Adrenal gland (tissue), 12 donors: Measurements from ENCODE around the gene CYTH3. TPM values are rescaled to one million over a fixed set of nuclear protein-coding genes. Genes with fewer than 3 reads are reported as not detected.

Experiments used
- DNase-seq, 7 donors: peaks; one replicate each; pipeline ENCODE4 v3.0.0-alpha.2; 2019 to 2020
- H3K27ac ChIP-seq, 5 donors: fragments of 200-600 bp; sonication (generic) in 4 of 5; 1 replicate in 3 of 5; 2 replicates in 2 of 5; pipeline versions ENCODE4 v1.5.1 to v1.8.0; 2016 to 2020; ENCODE audit warnings: mild to moderate bottlenecking in 1 of 5
- H3K27me3 ChIP-seq: fragments of 200-600 bp; 2 replicates; pipeline ENCODE4 v1.8.0; 2021
- H3K36me3 ChIP-seq, 2 donors: fragments of 200-600 bp; replicated peaks in 1 of 2; 1 replicate in 1 of 2; 2 replicates in 1 of 2; pipeline versions ENCODE4 v1.5.1 to v1.8.0; 2018 to 2022
- H3K4me1 ChIP-seq, 2 donors: fragments of 200-600 bp; replicated peaks in 1 of 2; 1 replicate in 1 of 2; 2 replicates in 1 of 2; pipeline versions ENCODE4 v1.5.1 to v1.8.0; 2018 to 2021
- H3K4me3 ChIP-seq, 4 donors: fragments of 200-600 bp; sonication (generic) in 3 of 4; one replicate each; pipeline ENCODE4 v1.5.1; 2016 to 2018
- H3K9me3 ChIP-seq, 3 donors: fragments of 200-600 bp; sonication (generic) in 1 of 3; replicated peaks in 1 of 3; 1 replicate in 2 of 3; 2 replicates in 1 of 3; pipeline versions ENCODE4 v1.5.1 to v1.8.0; 2016 to 2021
- CTCF ChIP-seq, 6 experiments: fragments of 450-650 bp in 4 of 6; fragments of 200-600 bp in 2 of 6; sonication (generic) in 1 of 6; IDR thresholded peaks; 1 replicate in 5 of 6; 2 replicates in 1 of 6; pipeline versions ENCODE4 v1.5.1 to v1.8.0; 2016 to 2021; ENCODE audit warnings: antibody characterized with exemption in 6 of 6, mild to moderate bottlenecking in 2 of 6, moderate library complexity in 1 of 6
- POLR2A ChIP-seq, 2 donors: fragments of 450-650 bp; IDR thresholded peaks; one replicate each; pipeline ENCODE4 v1.6.1; 2017; ENCODE audit warnings: antibody characterized with exemption in 2 of 2, mild to moderate bottlenecking in 2 of 2, moderate library complexity in 1 of 2
- WGBS, 4 donors: extraction: QIAGEN DNeasy Blood & Tissue Kit in 2 of 4; methylation state at CpG; one replicate each; pipeline versions ENCODE4 v1.1.5 to v1.1.7; 2013 to 2017; 5-methylcytosine and 5-hydroxymethylcytosine counted together
- intact Hi-C, 2 donors: fragments of 100-400 bp; cut with DNase I; formaldehyde crosslinking; loops; one replicate each; pipeline versions ENCODE4 v1.14.1 to v1.15.0; 2022 to 2023
- polyA plus RNA-seq, 3 donors: library from polyadenylated mRNA; stranded (reverse); fragments of 200-250 nt in 2 of 3; fragments of 350-450 nt in 1 of 3; fragmentation: Illumina TruSeq in 1 of 3; extraction: RNeasy Lipid Tissue Mini Kit (QIAGEN cat#74804) in 1 of 3; gene quantifications; one replicate each; pipeline ENCODE4 v1.2.3, GENCODE V29; 2013 to 2014
- total RNA-seq, 9 donors: library from RNA; depleted of rRNA in 4 of 9; stranded (reverse); fragments of >200 nt in 4 of 9; fragments of 120-200 nt in 1 of 9; fragmentation: NEBNext Ultra II Directional in 1 of 9; extraction: Animal tissue kit (Norgen Biotek cat#: 25700) in 1 of 9; gene quantifications; one replicate each; pipeline versions ENCODE4 v1.1.0 to v1.2.4, GENCODE V29; 2013 to 2023
- donor health status: healthy with polysubstance abuse.
- donor health status: Bipolar disorder and iron deficiency.
- donor health status: DM: yes; HTN: yes; CAD: no.
- donor health status: DM: no; HTN: no; CAD: no.
- donor health status: DM: no; HTN: no; CAD: no.
- donor health status: DM: yes; HTN: yes; CAD: no.

Gene CYTH3
- total and polyA plus RNA-seq, 12 donors = 7.9 to 34.3 (median 17.0) TPM

- DNase-seq = no peak
- Histone ChIP-seq H3K36me3 (no peaks in the 10 kb centered on the region), H3K27ac (peak overlapping the region in 2 of 5 donors; percentile 43 to 61), H3K9me3 (no peaks in the 10 kb centered on the region), H3K27me3 (no peaks in the 10 kb centered on the region), H3K4me1 (peaks cover 0 to 61% of the 10 kb centered on the region in 2 donors), H3K4me3 (no peak overlapping the region)
- 79 to 82% (median 81%) methylated on average over 6 of the region's 6 CpGs for WGBS, 4 donors
- intact Hi-C loops = no loop called here
- TF ChIP-seq POLR2A (IDR thresholded peaks at IDR 0.05) = no peak
- TF ChIP-seq CTCF (IDR thresholded peaks at IDR 0.05) = no peak
Measured at GRCh38 chr7:6260291-6261187, 11.9 kb downstream of the CYTH3 start.

DNA sequence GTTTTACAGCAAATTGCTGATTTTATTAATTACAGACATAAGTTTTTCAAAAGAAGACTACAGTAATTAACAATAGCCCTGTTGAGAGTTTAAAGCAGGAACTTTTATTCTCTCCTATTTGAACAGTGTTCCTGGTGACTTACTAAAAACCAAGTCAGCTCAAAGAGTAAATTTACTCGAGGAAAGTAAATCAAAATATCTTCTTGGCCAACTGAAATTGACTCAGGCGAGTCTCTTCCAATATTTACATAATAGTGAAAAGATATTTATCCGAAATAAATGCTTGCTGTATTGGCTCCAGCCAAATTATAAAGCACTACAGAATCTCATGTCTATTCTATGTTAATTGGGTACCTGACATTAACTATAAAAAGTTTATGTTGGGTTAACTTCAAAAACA is 13.2 kb downstream of the CYTH3 start:
- H3K36me3 ChIP-seq = no peaks in the 10 kb centered on the region
- no peak for DNase-seq
- H3K27ac ChIP-seq = peak overlapping the region in 2 of 5 donors; percentile 26 to 52
- intact Hi-C loops = no loop called here
- H3K27me3 ChIP-seq = no peaks in the 10 kb centered on the region
- H3K4me3 ChIP-seq = no peak overlapping the region
- H3K9me3 ChIP-seq = no peaks in the 10 kb centered on the region
- TF ChIP-seq POLR2A (IDR thresholded peaks at IDR 0.05) (no peak), CTCF (IDR thresholded peaks at IDR 0.05) (no peak)
- peaks cover 0 to 57% of the 10 kb centered on the region in 2 donors for H3K4me1 ChIP-seq
- WGBS, 4 donors = 53 to 65% (median 61%) methylated on average over 3 of the region's 3 CpGs

DNA sequence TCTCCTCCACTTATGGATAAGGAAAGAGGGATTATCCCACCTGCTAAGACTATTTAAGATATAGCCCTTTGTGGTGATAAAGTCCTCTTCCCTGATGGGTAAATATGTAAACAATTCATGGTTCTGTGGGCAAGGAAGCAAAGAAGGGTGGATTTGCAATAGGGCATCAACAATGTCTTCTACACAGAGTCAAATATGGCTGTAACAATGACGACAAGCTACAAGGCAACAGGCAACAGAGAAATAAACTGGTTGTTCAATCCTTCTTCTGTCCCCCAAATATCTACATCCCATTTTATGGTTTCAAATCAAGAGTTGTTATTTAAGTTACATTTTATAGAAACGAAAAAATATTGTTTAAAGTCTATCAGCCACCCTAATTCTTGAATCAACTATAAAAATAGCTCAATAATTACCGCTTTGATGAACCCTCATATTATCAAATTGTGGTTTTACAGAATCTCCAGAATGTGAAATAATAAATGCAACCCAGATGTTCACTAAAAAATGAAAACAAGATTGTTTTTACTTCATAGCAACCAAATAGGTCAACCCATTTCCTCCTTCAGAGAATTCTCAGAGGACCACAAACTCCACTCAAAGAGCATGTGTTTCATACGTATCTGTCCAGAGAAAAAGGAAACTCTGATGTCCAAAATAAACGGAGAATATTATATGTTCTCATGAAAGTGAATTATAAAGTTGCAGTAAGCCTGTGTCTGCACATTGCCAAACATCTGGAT is 13.8 kb downstream of the CYTH3 start:
- TF ChIP-seq POLR2A (IDR thresholded peaks at IDR 0.05) (no peak), CTCF (IDR thresholded peaks at IDR 0.05) (no peak)
- intact Hi-C loops = no loop called here
- Histone ChIP-seq H3K36me3 (no peaks in the 10 kb centered on the region), H3K4me1 (peaks cover 0 to 57% of the 10 kb centered on the region in 2 donors), H3K9me3 (no peaks in the 10 kb centered on the region), H3K27ac (peak overlapping the region in 2 of 5 donors; percentile 42 to 63), H3K27me3 (no peaks in the 10 kb centered on the region), H3K4me3 (no peak overlapping the region)
- 60 to 65% (median 63%) methylated on average over 5 of the region's 5 CpGs for WGBS, 4 donors
- DNase-seq = no peak

- H3K36me3 ChIP-seq = no peaks in the 10 kb centered on the region
- H3K9me3 ChIP-seq = no peaks in the 10 kb centered on the region
- H3K4me3 ChIP-seq = no peak overlapping the region
- H3K27ac ChIP-seq = peak overlapping the region in 1 of 5 donors; percentile 44
- TF ChIP-seq CTCF (IDR thresholded peaks at IDR 0.05) = no peak
- TF ChIP-seq POLR2A (IDR thresholded peaks at IDR 0.05) = no peak
- intact Hi-C loops = no loop called here
- no peaks in the 10 kb centered on the region for H3K27me3 ChIP-seq
- whole genome bisulfite sequencing, 4 donors = 91 to 98% (median 93%) methylated on average over 4 of the region's 4 CpGs
- no peak for DNase-seq
- H3K4me1 ChIP-seq = peaks cover 0 to 53% of the 10 kb centered on the region in 2 donors
Measured at GRCh38 chr7:6257675-6258074, 14.7 kb downstream of the CYTH3 start.
